Measurements from ENCODE around the gene GATC.
A peak's percentile ranks its signal among the peaks of the same experiment; 100 is the strongest.

GATC gene

DNA sequence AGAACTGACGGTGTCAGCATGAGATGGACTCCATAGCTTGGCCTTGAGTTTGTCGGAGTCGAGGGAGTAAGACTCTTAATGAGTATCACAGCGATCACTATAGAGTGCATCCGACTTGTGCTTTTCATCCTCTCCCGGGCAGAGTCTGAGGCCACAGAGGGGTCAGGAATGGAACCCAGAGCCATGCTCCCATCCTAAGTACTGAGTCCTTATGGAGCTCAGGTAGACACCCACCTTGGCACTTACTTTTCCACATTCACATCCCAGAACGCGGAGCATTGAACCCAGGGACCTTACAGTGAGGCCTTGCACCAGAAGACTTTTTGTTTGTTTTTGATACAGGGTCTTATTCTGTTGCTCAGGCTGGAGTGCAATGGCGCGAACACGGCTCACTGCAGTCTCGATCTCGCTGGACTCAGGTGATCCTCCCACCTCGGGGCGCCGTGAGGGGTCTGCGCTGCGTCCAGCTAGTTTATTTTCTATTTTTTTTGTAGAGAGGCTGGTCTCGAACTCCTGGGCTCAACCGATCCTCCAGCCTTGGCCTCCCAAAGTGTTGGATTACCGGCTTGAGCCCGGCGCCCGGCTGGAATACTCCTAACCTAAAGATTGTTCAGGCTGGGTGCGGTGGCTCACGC lies 24.0 kb downstream of the GATC start:
- DNase-seq (ENCODE audit: low read depth), result peak; percentile 16
- TF ChIP-seq, protein P1, sequence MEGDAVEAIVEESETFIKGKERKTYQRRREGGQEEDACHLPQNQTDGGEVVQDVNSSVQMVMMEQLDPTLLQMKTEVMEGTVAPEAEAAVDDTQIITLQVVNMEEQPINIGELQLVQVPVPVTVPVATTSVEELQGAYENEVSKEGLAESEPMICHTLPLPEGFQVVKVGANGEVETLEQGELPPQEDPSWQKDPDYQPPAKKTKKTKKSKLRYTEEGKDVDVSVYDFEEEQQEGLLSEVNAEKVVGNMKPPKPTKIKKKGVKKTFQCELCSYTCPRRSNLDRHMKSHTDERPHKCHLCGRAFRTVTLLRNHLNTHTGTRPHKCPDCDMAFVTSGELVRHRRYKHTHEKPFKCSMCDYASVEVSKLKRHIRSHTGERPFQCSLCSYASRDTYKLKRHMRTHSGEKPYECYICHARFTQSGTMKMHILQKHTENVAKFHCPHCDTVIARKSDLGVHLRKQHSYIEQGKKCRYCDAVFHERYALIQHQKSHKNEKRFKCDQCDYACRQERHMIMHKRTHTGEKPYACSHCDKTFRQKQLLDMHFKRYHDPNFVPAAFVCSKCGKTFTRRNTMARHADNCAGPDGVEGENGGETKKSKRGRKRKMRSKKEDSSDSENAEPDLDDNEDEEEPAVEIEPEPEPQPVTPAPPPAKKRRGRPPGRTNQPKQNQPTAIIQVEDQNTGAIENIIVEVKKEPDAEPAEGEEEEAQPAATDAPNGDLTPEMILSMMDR (conservative IDR thresholded peaks at IDR 0.05; ENCODE audit: low read length), result no peak
- H3K4me3 ChIP-seq (ENCODE audit: low read length), result peak overlapping the region; percentile 91

DNA sequence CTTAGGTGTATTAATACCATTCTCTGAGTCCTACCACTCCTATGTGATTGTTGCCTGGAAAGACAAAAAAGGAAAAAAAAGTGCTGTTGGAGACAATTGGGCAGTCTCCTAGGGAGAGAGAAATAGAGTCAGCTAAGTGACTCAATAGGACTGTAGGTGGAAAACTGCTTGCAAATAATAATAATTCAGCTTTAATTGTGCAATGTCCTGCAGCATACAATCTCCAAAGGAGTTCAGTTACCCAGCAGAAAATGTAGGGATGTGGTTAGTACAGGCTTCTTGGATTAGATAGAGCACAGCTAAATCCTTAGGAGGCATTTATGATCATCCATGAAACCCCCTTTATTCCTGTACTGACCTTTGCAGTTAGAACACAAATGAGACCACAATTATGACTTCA lies 26.3 kb downstream of the GATC start:
- H3K4me3 ChIP-seq (ENCODE audit: low read length), result no peak overlapping the region
- DNase-seq (ENCODE audit: low read depth), result peak; percentile 13
- TF ChIP-seq, protein P1 (conservative IDR thresholded peaks at IDR 0.05; ENCODE audit: low read length), result no peak

DNA sequence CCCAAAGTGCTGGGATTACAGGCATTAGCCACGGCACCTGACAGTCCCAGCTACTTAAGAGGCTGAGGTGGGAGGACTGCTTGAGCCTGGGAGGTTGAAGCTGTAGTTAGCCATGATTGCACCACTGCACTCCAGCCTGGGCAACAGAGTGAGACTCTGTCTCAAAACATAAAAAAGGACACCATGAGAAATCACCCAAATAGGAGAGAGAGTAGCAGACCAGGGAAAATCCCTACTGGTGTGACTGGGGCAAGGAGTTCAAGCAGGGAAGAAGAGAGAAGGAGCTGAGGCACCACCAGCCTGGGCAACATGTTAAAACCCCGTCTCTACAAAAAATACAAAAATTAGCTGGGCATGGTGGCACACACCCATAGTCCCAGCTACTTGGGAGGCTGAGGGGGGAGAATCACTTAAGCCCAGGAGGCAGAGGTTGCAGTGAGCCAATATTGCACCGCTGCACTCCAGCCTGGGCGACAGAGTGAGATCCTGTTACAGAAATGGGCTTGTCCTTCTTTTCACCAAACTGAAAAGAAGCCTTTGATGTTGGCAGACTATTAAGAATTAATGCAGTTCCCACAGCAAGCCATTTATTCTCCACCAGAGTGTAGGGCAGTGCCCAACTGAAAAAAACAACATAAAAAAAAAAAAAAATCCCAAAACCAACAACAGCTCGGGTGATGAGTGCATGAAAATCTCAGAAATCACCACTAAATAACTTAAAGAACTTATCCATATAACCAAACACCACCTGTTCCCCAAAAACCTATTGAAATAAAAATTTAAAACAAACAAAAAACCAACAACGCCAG lies 27.8 kb downstream of the GATC start:
- H3K4me3 ChIP-seq (ENCODE audit: low read length), result no peak overlapping the region
- TF ChIP-seq, protein P1 (conservative IDR thresholded peaks at IDR 0.05; ENCODE audit: low read length), result no peak
- no peak for DNase-seq (ENCODE audit: low read depth)

DNA sequence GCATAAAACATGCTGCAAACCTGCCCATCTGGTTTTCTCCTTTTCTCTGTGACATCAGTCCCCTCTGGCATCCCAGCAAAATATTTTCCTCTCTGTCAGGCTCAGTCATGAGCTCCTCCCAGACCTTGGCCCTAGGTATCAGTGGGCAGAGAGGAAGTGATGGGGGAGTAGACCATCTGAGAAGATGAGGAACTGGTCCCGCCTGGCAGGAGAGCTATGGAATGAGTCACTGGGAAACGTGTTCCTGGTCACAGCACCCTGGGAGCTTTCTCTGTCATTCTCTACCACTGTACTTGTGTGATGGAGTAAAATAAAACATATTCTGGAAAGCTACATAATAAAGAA lies 28.3 kb downstream of the GATC start:
- TF ChIP-seq, protein P1 (conservative IDR thresholded peaks at IDR 0.05; ENCODE audit: low read length), result no peak
- DNase-seq (ENCODE audit: low read depth), result peak; percentile 73
- H3K4me3 ChIP-seq (ENCODE audit: low read length), result no peak overlapping the region

DNA sequence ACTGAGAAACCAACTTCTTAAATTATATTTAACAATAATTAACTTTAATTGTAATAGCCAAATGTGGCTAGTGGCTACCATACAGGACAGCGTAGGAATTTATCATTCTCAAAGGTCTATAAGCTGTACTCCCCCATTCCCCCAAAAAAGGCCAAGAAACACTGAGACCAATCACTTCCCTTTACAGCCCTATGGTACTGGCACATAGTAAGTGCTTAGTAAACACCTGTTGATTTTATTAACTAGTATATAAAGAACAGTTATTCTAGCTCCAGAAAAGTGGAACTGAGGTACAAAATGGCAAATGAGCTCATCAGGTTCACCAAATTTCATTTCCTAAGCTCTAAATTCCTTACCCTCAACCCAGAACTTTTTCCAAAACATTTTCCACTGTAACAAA lies 29.4 kb downstream of the GATC start:
- no peak for DNase-seq (ENCODE audit: low read depth)
- TF ChIP-seq, protein P1 (conservative IDR thresholded peaks at IDR 0.05; ENCODE audit: low read length), result no peak
- no peak overlapping the region for H3K4me3 ChIP-seq (ENCODE audit: low read length)

DNA sequence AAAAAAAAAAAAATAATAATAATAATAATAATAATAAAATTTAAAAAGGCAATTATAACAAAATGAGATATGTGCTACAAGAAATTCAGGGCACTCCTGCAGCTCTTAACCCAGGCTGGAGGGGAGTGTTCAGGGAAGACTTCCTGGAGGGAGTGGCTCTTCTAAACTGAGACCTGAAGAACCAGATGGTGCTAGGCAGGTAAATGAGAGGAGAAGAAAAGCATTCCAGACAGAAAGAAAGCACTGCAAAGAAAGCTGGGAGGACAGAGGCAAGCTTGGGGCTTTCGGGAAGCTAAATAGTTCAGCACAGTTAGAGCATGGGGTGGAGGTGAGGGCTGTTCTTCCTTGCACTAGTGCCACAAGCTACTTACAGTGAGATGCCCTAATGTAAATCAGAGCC lies 33.2 kb downstream of the GATC start:
- DNase-seq (ENCODE audit: low read depth), result no peak
- TF ChIP-seq, protein P1 (conservative IDR thresholded peaks at IDR 0.05; ENCODE audit: low read length), result no peak
- H3K4me3 ChIP-seq (ENCODE audit: low read length), result no peak overlapping the region

DNA sequence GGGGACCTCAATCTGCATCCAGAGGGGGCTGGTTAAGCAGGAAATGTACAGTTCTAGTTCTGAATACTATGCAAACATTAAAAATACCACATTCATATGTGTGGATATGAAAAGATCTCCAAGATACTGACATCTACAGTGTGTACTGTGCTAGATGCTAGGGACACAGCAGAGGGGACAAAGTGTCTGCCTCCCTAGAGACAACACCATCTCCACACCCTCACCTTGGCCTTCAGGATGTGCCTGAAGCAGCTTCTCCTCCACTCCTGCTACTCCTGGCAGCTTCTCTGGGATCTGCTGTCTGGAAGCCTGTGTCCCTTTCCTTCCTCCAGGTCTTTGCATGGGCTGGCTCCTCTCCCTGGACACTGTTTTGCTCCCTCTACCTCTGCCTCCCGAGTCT lies 34.0 kb downstream of the GATC start:
- TF ChIP-seq, protein P1 (conservative IDR thresholded peaks at IDR 0.05; ENCODE audit: low read length), result no peak
- DNase-seq (ENCODE audit: low read depth), result no peak
- H3K4me3 ChIP-seq (ENCODE audit: low read length), result no peak overlapping the region

All from AG10803 (cell line).